IMR-90 (cell line): ENCODE measurements around the gene OSBPL2. TPM values are rescaled to one million over a fixed set of nuclear protein-coding genes. Genes with fewer than 3 reads are reported as not detected.

Source experiments
- ATAC-seq: fragments of 200-7000 bp; cut with Tn5 transposase; 2 replicates; pipeline ENCODE4 v1.9.1; 2020; ENCODE audit warnings: low read depth, mild to moderate bottlenecking, moderate library complexity
- BruUV-seq: library from RNA; stranded (reverse); fragments of 400-500 nt; replicated peaks from 2 replicates; lab custom pipeline; 2021; lab: Mats Ljungman, UMichigan
- CTCF ChIA-PET: fragments of 300-600 bp; formaldehyde crosslinking; extraction: SDS; loops from one replicate; lab custom pipeline; 2021; ENCODE audit warnings: antibody characterized with exemption; lab: Yijun Ruan, JAX
- POLR2A ChIA-PET: fragments of 300-600 bp; sonication (Branson Sonifier 250); formaldehyde crosslinking; loops from one replicate; lab custom pipeline; 2022; ENCODE audit warnings: antibody characterized with exemption; ENCODE audit not compliant: unreplicated experiment; lab: Charles Lee
- DNase-seq: peaks from one replicate; pipeline ENCODE4 v3.0.0; 2013
- H2AFZ ChIP-seq: replicated peaks from 2 replicates; pipeline ENCODE3; 2013; ENCODE audit warnings: low read length, mild to moderate bottlenecking; ENCODE audit not compliant: poor library complexity
- H2AK5ac ChIP-seq: 2 replicates; pipeline ENCODE4 v1.6.1; 2013; ENCODE audit warnings: low read depth, low read length, inconsistent platforms
- H2AK9ac ChIP-seq: replicated peaks from 2 replicates; pipeline ENCODE3; 2013; ENCODE audit warnings: mild to moderate bottlenecking, low read depth, low read length, moderate library complexity; ENCODE audit not compliant: poor library complexity
- H2BK120ac ChIP-seq: 2 replicates; pipeline ENCODE4 v1.6.1; 2013; ENCODE audit warnings: low read depth, low read length, inconsistent platforms
- H2BK15ac ChIP-seq: 3 replicates; pipeline ENCODE4 v1.6.1; 2013; ENCODE audit warnings: low read depth, low read length, inconsistent platforms
- H2BK20ac ChIP-seq: 2 replicates; pipeline ENCODE4 v1.6.1; 2013; ENCODE audit warnings: low read depth, mild to moderate bottlenecking, inconsistent platforms, low read length, moderate library complexity
- H2BK5ac ChIP-seq: 2 replicates; pipeline ENCODE4 v1.6.1; 2013; ENCODE audit warnings: mild to moderate bottlenecking, low read depth, low read length, inconsistent platforms; ENCODE audit not compliant: poor library complexity, severe bottlenecking
- H3K14ac ChIP-seq: replicated peaks from 2 replicates; pipeline ENCODE4 v1.6.1; 2013; ENCODE audit warnings: low read depth, low read length, inconsistent platforms
- H3K18ac ChIP-seq: 2 replicates; pipeline ENCODE4 v1.6.1; 2013; ENCODE audit warnings: low read depth, low read length, control low read depth
- H3K23ac ChIP-seq: 2 replicates; pipeline ENCODE4 v1.6.1; 2013; ENCODE audit warnings: low read depth, low read length, inconsistent platforms
- H3K27ac ChIP-seq: 2 replicates; pipeline ENCODE4 v1.5.1; 2013; ENCODE audit warnings: mild to moderate bottlenecking, control low read depth, low read length; ENCODE audit not compliant: insufficient read depth
- H3K27me3 ChIP-seq: 2 replicates; pipeline ENCODE4 v1.6.1; 2013; ENCODE audit warnings: low read length; ENCODE audit not compliant: control insufficient read depth, insufficient read depth
- H3K36me3 ChIP-seq: 2 replicates; pipeline ENCODE4 v1.6.1; 2013; ENCODE audit warnings: low read length, mixed read lengths; ENCODE audit not compliant: control insufficient read depth, insufficient read depth
- H3K4ac ChIP-seq: 2 replicates; pipeline ENCODE4 v1.6.1; 2013; ENCODE audit warnings: low read depth, low read length, inconsistent platforms
- H3K4me1 ChIP-seq: 2 replicates; pipeline ENCODE4 v1.6.1; 2013; ENCODE audit warnings: low read length, mixed read lengths; ENCODE audit not compliant: control insufficient read depth, insufficient read depth
- H3K4me2 ChIP-seq: 2 replicates; pipeline ENCODE4 v1.6.1; 2013; ENCODE audit warnings: low read depth, mild to moderate bottlenecking, control low read depth, low read length, moderate library complexity
- H3K4me3 ChIP-seq: 2 replicates; pipeline ENCODE4 v1.5.1; 2013; ENCODE audit warnings: low read depth, mild to moderate bottlenecking, control low read depth, low read length, moderate library complexity; ENCODE audit not compliant: insufficient read depth
- H3K56ac ChIP-seq: 2 replicates; pipeline ENCODE4 v1.6.1; 2013; ENCODE audit warnings: low read length, inconsistent platforms; ENCODE audit not compliant: insufficient read depth; ENCODE audit errors: extremely low read depth
- H3K79me1 ChIP-seq, 2 experiments: 2 replicates each; pipeline ENCODE4 v1.6.1; 2013; ENCODE audit warnings: low read length in 2 of 2, inconsistent platforms in 1 of 2, low read depth in 1 of 2
- H3K9ac ChIP-seq: 2 replicates; pipeline ENCODE4 v1.6.1; 2013; ENCODE audit warnings: low read depth, low read length, control low read depth
- H3K9me1 ChIP-seq: 2 replicates; pipeline ENCODE4 v1.6.1; 2013; ENCODE audit warnings: low read length, inconsistent platforms; ENCODE audit not compliant: insufficient read depth
- H3K9me3 ChIP-seq: 2 replicates; pipeline ENCODE4 v1.6.1; 2013; ENCODE audit warnings: low read length; ENCODE audit not compliant: control insufficient read depth, insufficient read depth
- H4K20me1 ChIP-seq: 2 replicates; pipeline ENCODE4 v1.6.1; 2013; ENCODE audit warnings: low read length, inconsistent platforms; ENCODE audit not compliant: insufficient read depth
- H4K5ac ChIP-seq: 2 replicates; pipeline ENCODE4 v1.6.1; 2013; ENCODE audit warnings: mild to moderate bottlenecking, low read depth, low read length, control low read depth
- H4K8ac ChIP-seq, 2 experiments: 2 replicates each; pipeline ENCODE4 v1.6.1; 2013; ENCODE audit warnings: low read depth in 2 of 2, low read length in 2 of 2, control low read depth in 1 of 2, inconsistent platforms in 1 of 2
- H4K91ac ChIP-seq: 2 replicates; pipeline ENCODE4 v1.6.1; 2013; ENCODE audit warnings: low read depth, low read length, inconsistent platforms; ENCODE audit not compliant: insufficient read depth
- BHLHE40 ChIP-seq: fragments of 150-350 bp; IDR thresholded peaks from 2 replicates; pipeline ENCODE4 v1.6.1; 2016; ENCODE audit warnings: mild to moderate bottlenecking, low read depth, low read length
- CEBPB ChIP-seq: IDR thresholded peaks from 2 replicates; pipeline ENCODE4 v1.6.1; 2012; ENCODE audit warnings: low read depth, low read length, improper control_type of control experiment
- CHD1 ChIP-seq: IDR thresholded peaks from 2 replicates; pipeline ENCODE4 v1.6.1; 2012; ENCODE audit warnings: low read depth, low read length, improper control_type of control experiment
- CTCF ChIP-seq: conservative IDR thresholded peaks from 2 replicates; pipeline ENCODE4 v1.5.1; 2012; ENCODE audit warnings: mild to moderate bottlenecking, low read depth, low read length, improper control_type of control experiment
- ELK1 ChIP-seq: fragments of 150-350 bp; IDR thresholded peaks from 2 replicates; pipeline ENCODE4 v1.6.1; 2016; ENCODE audit warnings: low read depth, mild to moderate bottlenecking, low read length, moderate library complexity, borderline replicate concordance
- FOS ChIP-seq: fragments of 150-350 bp; IDR thresholded peaks from 2 replicates; pipeline ENCODE4 v1.6.1; 2016; ENCODE audit warnings: low read depth, low read length
- MAFK ChIP-seq: IDR thresholded peaks from 2 replicates; pipeline ENCODE4 v1.6.1; 2012; ENCODE audit warnings: low read depth, low read length, improper control_type of control experiment
- MAZ ChIP-seq: IDR thresholded peaks from 2 replicates; pipeline ENCODE4 v1.6.1; 2012; ENCODE audit warnings: low read depth, mild to moderate bottlenecking, low read length, improper control_type of control experiment, moderate library complexity, borderline replicate concordance
- MXI1 ChIP-seq: IDR thresholded peaks from 2 replicates; pipeline ENCODE4 v1.6.1; 2012; ENCODE audit warnings: low read depth, mild to moderate bottlenecking, low read length, moderate library complexity, borderline replicate concordance
- NFE2L2 ChIP-seq: fragments of 150-350 bp; IDR thresholded peaks from 2 replicates; pipeline ENCODE4 v1.6.1; 2016; ENCODE audit warnings: low read depth, mild to moderate bottlenecking, low read length
- POLR2A ChIP-seq: IDR thresholded peaks from 2 replicates; pipeline ENCODE4 v1.6.1; 2012; ENCODE audit warnings: mild to moderate bottlenecking, low read depth, low read length
- RAD21 ChIP-seq: IDR thresholded peaks from 2 replicates; pipeline ENCODE4 v1.6.1; 2012; ENCODE audit warnings: low read length, improper control_type of control experiment
- RCOR1 ChIP-seq: IDR thresholded peaks from 2 replicates; pipeline ENCODE4 v1.6.1; 2012; ENCODE audit warnings: mild to moderate bottlenecking, low read length, improper control_type of control experiment; ENCODE audit not compliant: insufficient replicate concordance
- RFX5 ChIP-seq: IDR thresholded peaks from 2 replicates; pipeline ENCODE4 v1.8.0; 2012; ENCODE audit warnings: low read depth, mild to moderate bottlenecking, low read length, moderate library complexity
- SMC3 ChIP-seq: fragments of 150-350 bp; IDR thresholded peaks from 2 replicates; pipeline ENCODE4 v1.6.1; 2016; ENCODE audit warnings: low read depth, mild to moderate bottlenecking, antibody characterized with exemption, low read length, moderate library complexity
- USF2 ChIP-seq: fragments of 150-350 bp; IDR thresholded peaks from 2 replicates; pipeline ENCODE4 v1.6.1; 2017; ENCODE audit warnings: mild to moderate bottlenecking, antibody characterized with exemption, low read length, low read depth
- WGBS, 2 experiments: methylation state at CpG; one replicate each; pipeline versions ENCODE4 v1.1.5 to v1.1.7; 2013; ENCODE audit warnings: missing lambda C conversion rate in 2 of 2; ENCODE audit not compliant: insufficient read length in 1 of 2; ENCODE audit errors: extremely low coverage in 2 of 2; 5-methylcytosine and 5-hydroxymethylcytosine counted together
- dilution Hi-C: fragments of 300-500 bp; cut with HindIII; formaldehyde crosslinking; loops from one replicate; pipeline ENCODE4 v1.14.3; 2018; ENCODE audit warnings: low sequenced_read_pairs; ENCODE audit not compliant: unreplicated experiment
- in situ Hi-C: fragments of 300-500 bp; cut with MboI; formaldehyde crosslinking; loops from 3 replicates; pipeline ENCODE4 v1.14.3; 2019; ENCODE audit warnings: low sequenced_read_pairs, inconsistent platforms, mixed read lengths
- intact Hi-C: fragments of 100-400 bp; cut with micrococcal nuclease; formaldehyde crosslinking; loops from 2 replicates; pipeline ENCODE4 v1.10.0; 2022
- polyA plus RNA-seq, 3 experiments: library from polyadenylated mRNA; depleted of rRNA; stranded (reverse); fragments of >200 nt; gene quantifications; 2 replicates each; pipeline ENCODE4 v1.2.3, GENCODE V29; 2012; ENCODE audit warnings: low replicate concordance in 1 of 3
- total RNA-seq: library from RNA; depleted of rRNA; stranded (reverse); fragments of >200 nt; gene quantifications from 2 replicates; pipeline ENCODE4 v1.2.3, GENCODE V29; 2012

The OSBPL2 gene
- total and polyA plus RNA-seq, 2 of the 4 experiments (the other 2 are of a cell fraction): 19.3 to 27.6 TPM

GRCh38 chr20:62272200-62272599, 33.9 kb downstream of the OSBPL2 start:
- H3K27me3 ChIP-seq: no peaks in the 10 kb centered on the region
- H4K91ac ChIP-seq: no peak overlapping the region
- H3K79me1 ChIP-seq: peaks cover 8 to 13% of the 10 kb centered on the region in 2 experiments; a peak in 3 of 4 replicates
- H3K14ac ChIP-seq: no peak overlapping the region
- no peak overlapping the region for H3K9ac ChIP-seq
- H4K20me1 ChIP-seq: peaks cover 5% of the 10 kb centered on the region; the same call in 1 of the 2 replicates
- no peak overlapping the region for H2AK5ac ChIP-seq
- no peak overlapping the region for H3K4me3 ChIP-seq
- dilution Hi-C loops: no loop called here
- H2BK5ac ChIP-seq: no peak overlapping the region
- no peak overlapping the region for H3K18ac ChIP-seq
- no peaks in the 10 kb centered on the region for H3K9me3 ChIP-seq
- no peak for DNase-seq
- whole genome bisulfite sequencing, 2 experiments: 84% methylated on average over 7 of the region's 10 CpGs; no CpG with 5 or more reads in 1 of the 2 experiments
- BruUV-seq: no TSS peak
- ATAC-seq: no peak
- H3K36me3 ChIP-seq: peaks cover 35% of the 10 kb centered on the region
- H3K23ac ChIP-seq: no peak overlapping the region
- no peak overlapping the region for H2BK120ac ChIP-seq
- in situ Hi-C loops: no loop called here
- no peak overlapping the region for H2BK20ac ChIP-seq
- no peak overlapping the region for H4K5ac ChIP-seq
- no peak overlapping the region for H3K27ac ChIP-seq
- ChIA-PET POLR2A (no interaction called here), CTCF (no interaction called here)
- TF ChIP-seq NFE2L2 (no peak), POLR2A (no peak), CEBPB (no peak), SMC3 (no peak), MXI1 (no peak), FOS (no peak), MAZ (no peak), RCOR1 (no peak), RAD21 (no peak), CHD1 (no peak), BHLHE40 (no peak), CTCF (no peak), USF2 (no peak), MAFK (no peak), RFX5 (no peak), ELK1 (no peak)
- H3K56ac ChIP-seq: no peak overlapping the region
- H3K9me1 ChIP-seq: no peaks in the 10 kb centered on the region
- H3K4me1 ChIP-seq: no peaks in the 10 kb centered on the region
- H4K8ac ChIP-seq: no peak overlapping the region
- H2BK15ac ChIP-seq: no peak overlapping the region
- H2AFZ ChIP-seq: no peak overlapping the region
- intact Hi-C loops: no loop called here
- H2AK9ac ChIP-seq: no peak overlapping the region
- no peak overlapping the region for H3K4ac ChIP-seq
- H3K4me2 ChIP-seq: no peak overlapping the region
